ENCODE measurements around the gene GNA15. TPM values are rescaled to one million over a fixed set of nuclear protein-coding genes. Genes with fewer than 3 reads are reported as not detected.

The GNA15 gene
- total RNA-seq, 3 donors from 2014 or later (not counting 1 experiment from before 2014, with no cell fraction given) = 3.9 to 10.4 (median 8.4) TPM

- Mint-ChIP-seq H3K4me1 (no peaks in the 10 kb centered on the region), H3K4me3 (no peak overlapping the region), H3K36me3 (no peaks in the 10 kb centered on the region), H3K27ac (no peak overlapping the region), H3K27me3 (ENCODE audit: low read depth in 2 of 2) (no peaks in the 10 kb centered on the region), H3K9me3 (no peaks in the 10 kb centered on the region)
- Histone ChIP-seq H3K36me3 (ENCODE audit: control insufficient read depth, insufficient read depth, low read length) (peaks cover 14% of the 10 kb centered on the region), H3K9me3 (ENCODE audit: control insufficient read depth, insufficient read depth, low read length) (no peaks in the 10 kb centered on the region), H3K27me3 (ENCODE audit: control insufficient read depth, insufficient read depth, low read length) (no peaks in the 10 kb centered on the region), H3K27ac (ENCODE audit: low read length) (no peak overlapping the region), H3K4me1 (ENCODE audit: control insufficient read depth, insufficient read depth, low read length) (peaks cover 2% of the 10 kb centered on the region), H3K4me3 (ENCODE audit: low read length) (no peak overlapping the region)
- no peak for DNase-seq
- 90% methylated on average over 17 of the region's 17 CpGs for WGBS (ENCODE audit: insufficient coverage)
- intact Hi-C loops (cut with micrococcal nuclease) = no loop called here
- ATAC-seq = no peak
- TF ChIP-seq, protein P1, sequence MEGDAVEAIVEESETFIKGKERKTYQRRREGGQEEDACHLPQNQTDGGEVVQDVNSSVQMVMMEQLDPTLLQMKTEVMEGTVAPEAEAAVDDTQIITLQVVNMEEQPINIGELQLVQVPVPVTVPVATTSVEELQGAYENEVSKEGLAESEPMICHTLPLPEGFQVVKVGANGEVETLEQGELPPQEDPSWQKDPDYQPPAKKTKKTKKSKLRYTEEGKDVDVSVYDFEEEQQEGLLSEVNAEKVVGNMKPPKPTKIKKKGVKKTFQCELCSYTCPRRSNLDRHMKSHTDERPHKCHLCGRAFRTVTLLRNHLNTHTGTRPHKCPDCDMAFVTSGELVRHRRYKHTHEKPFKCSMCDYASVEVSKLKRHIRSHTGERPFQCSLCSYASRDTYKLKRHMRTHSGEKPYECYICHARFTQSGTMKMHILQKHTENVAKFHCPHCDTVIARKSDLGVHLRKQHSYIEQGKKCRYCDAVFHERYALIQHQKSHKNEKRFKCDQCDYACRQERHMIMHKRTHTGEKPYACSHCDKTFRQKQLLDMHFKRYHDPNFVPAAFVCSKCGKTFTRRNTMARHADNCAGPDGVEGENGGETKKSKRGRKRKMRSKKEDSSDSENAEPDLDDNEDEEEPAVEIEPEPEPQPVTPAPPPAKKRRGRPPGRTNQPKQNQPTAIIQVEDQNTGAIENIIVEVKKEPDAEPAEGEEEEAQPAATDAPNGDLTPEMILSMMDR (IDR thresholded peaks at IDR 0.05) = no peak
Observed at GRCh38 chr19:3194106-3195087, 58.6 kb downstream of the GNA15 start.

DNA sequence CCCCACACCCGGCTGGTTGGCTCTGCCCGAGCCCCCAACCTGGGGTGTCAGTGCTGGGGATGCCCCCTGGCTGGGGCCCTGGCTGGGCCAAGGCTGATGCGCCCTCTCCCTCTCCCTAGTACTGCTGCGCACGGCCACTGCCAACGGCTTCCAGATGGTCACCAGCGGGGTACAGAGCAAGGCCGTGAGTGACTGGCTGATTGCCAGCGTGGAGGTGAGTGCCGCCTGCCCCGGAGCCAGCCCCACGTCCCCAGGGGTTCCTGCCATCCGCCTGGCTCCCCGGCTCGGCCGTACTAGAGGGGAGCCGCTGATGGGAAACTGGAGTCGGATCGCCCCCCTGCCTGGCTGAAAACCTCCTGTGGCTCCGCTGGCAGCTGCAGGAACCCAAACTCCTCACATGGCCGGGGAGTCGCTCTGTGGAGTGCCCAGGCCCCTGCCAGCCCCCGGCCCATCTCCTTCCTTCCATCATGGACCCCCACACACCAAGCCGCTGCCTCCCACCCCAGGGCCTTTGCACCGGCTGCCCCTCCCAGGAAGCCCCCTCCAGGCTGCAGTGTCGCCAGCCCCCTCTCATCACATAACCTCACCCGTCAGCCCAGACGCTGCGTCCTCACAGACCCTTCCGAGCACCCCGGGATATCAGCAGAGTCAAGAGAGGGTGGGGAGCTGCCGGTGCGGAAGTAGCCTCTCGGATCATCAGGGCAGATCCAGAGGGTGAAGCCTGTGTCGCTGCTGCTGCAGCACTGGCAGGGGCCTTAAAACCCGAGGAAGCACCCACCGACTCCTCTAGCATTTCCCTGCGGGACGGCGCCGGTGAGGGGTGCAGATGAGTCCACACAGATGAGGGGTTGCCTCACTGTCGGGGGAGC is 60.5 kb downstream of the GNA15 start:
- no peaks in the 10 kb centered on the region for H3K4me1 Mint-ChIP-seq

DNA sequence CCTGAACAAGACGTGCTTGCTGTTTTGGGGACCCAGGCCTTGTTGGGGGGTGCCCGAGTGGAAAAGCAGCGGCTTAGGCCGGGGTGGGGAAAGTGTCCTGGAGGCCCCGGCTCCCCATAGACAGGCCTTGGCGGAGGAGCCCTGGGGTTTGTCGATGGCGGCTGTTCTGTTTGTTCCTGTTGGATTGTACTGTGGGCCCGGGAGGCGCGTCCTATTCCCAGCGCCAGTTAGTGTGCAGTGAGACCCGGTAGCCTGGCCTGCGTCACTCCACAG is 61.0 kb downstream of the GNA15 start:
- no peak overlapping the region for H3K4me3 ChIP-seq (ENCODE audit: low read length)
- no peak for DNase-seq
- Mint-ChIP-seq H3K4me1 (no peaks in the 10 kb centered on the region), H3K27ac (no peak overlapping the region), H3K27me3 (ENCODE audit: low read depth in 2 of 2) (no peaks in the 10 kb centered on the region), H3K9me3 (no peaks in the 10 kb centered on the region), H3K4me3 (no peak overlapping the region), H3K36me3 (no peaks in the 10 kb centered on the region)
- H3K4me1 ChIP-seq (ENCODE audit: control insufficient read depth, insufficient read depth, low read length) = no peaks in the 10 kb centered on the region
- H3K9me3 ChIP-seq (ENCODE audit: control insufficient read depth, insufficient read depth, low read length) = no peaks in the 10 kb centered on the region
- intact Hi-C loops (cut with micrococcal nuclease) = no loop called here
- ATAC-seq = no peak
- TF ChIP-seq, protein P1 (IDR thresholded peaks at IDR 0.05) = no peak
- WGBS (ENCODE audit: insufficient coverage) = 97% methylated on average over 14 of the region's 14 CpGs
- no peak overlapping the region for H3K27ac ChIP-seq (ENCODE audit: low read length)
- peaks cover 13% of the 10 kb centered on the region for H3K36me3 ChIP-seq (ENCODE audit: control insufficient read depth, insufficient read depth, low read length)
- H3K27me3 ChIP-seq (ENCODE audit: control insufficient read depth, insufficient read depth, low read length) = no peaks in the 10 kb centered on the region

More for the DNA sequence above, 60.5 kb downstream of the GNA15 start:
- peaks cover 15% of the 10 kb centered on the region for H3K36me3 ChIP-seq (ENCODE audit: control insufficient read depth, insufficient read depth, low read length)
- DNase-seq = no peak
- H3K27me3 ChIP-seq (ENCODE audit: control insufficient read depth, insufficient read depth, low read length) = no peaks in the 10 kb centered on the region
- no peak overlapping the region for H3K4me3 ChIP-seq (ENCODE audit: low read length)
- no peaks in the 10 kb centered on the region for H3K9me3 ChIP-seq (ENCODE audit: control insufficient read depth, insufficient read depth, low read length)
- TF ChIP-seq, protein P1 (IDR thresholded peaks at IDR 0.05) = no peak
- ATAC-seq = no peak
- H3K4me3 Mint-ChIP-seq = no peak overlapping the region
- 95% methylated on average over 42 of the region's 42 CpGs for WGBS (ENCODE audit: insufficient coverage)
- H3K27ac ChIP-seq (ENCODE audit: low read length) = no peak overlapping the region
- H3K36me3 Mint-ChIP-seq = no peaks in the 10 kb centered on the region
- H3K4me1 ChIP-seq (ENCODE audit: control insufficient read depth, insufficient read depth, low read length) = no peaks in the 10 kb centered on the region
- H3K27ac Mint-ChIP-seq = no peak overlapping the region
- H3K9me3 Mint-ChIP-seq = no peaks in the 10 kb centered on the region
- intact Hi-C loops (cut with micrococcal nuclease) = no loop called here
- H3K27me3 Mint-ChIP-seq (ENCODE audit: low read depth in 2 of 2) = no peaks in the 10 kb centered on the region

Data from natural killer cell (primary cell).